SU-DHL-6 (cell line): ENCODE measurements around the gene SLC35F1.
"Not testable (repeated sequence)": the region's sequence is repeated elsewhere in the genome, so short reads cannot be mapped to it uniquely, and the experiment has no call there.

Experiments used
- H2AFZ ChIP-seq: fragments of 200-600 bp; sonication (generic); 2 replicates; pipeline ENCODE4 v1.6.1; 2014; ENCODE audit warnings: low read depth, mild to moderate bottlenecking, moderate library complexity, mixed read lengths, antibody characterized with exemption, low read length; ENCODE audit not compliant: severe bottlenecking
- H3F3A ChIP-seq: fragments of 200-600 bp; shearing (Covaris generic); 2 replicates; pipeline ENCODE4 v1.6.0; 2016; ENCODE audit warnings: antibody characterized with exemption, mild to moderate bottlenecking; ENCODE audit not compliant: insufficient read depth
- H3K27ac ChIP-seq: fragments of 200-600 bp; sonication (generic); 2 replicates; pipeline ENCODE4 v1.5.1; 2016; ENCODE audit warnings: low read depth, mild to moderate bottlenecking, low read length, moderate library complexity, mixed read lengths
- H3K27me3 ChIP-seq: fragments of 200-600 bp; sonication (generic), shearing (Covaris generic); 2 replicates; pipeline ENCODE4 v1.6.0; 2014; ENCODE audit warnings: mild to moderate bottlenecking, low read length
- H3K36me3 ChIP-seq: fragments of 200-600 bp; sonication (generic); 2 replicates; pipeline ENCODE4 v1.6.1; 2014; ENCODE audit warnings: mild to moderate bottlenecking, low read length, mixed read lengths
- H3K4me2 ChIP-seq: fragments of 300-600, 200-600 bp; shearing (Covaris generic), sonication (generic); 2 replicates; pipeline ENCODE4 v1.6.0; 2014; ENCODE audit warnings: low read length, low read depth, mild to moderate bottlenecking; ENCODE audit not compliant: poor library complexity, severe bottlenecking
- H3K4me3 ChIP-seq: fragments of 200-600 bp; sonication (generic); 2 replicates; pipeline ENCODE4 v1.5.1; 2014; ENCODE audit warnings: antibody characterized with exemption, low read length, mild to moderate bottlenecking, mixed read lengths; ENCODE audit not compliant: insufficient read depth, poor library complexity, severe bottlenecking
- H3K79me2 ChIP-seq: fragments of 200-600 bp; sonication (generic); 2 replicates; pipeline ENCODE4 v1.6.1; 2014; ENCODE audit warnings: mild to moderate bottlenecking, low read length, moderate library complexity; ENCODE audit not compliant: insufficient read depth
- H3K9ac ChIP-seq: fragments of 200-600 bp; sonication (generic); 2 replicates; pipeline ENCODE4 v1.7.0; 2014; ENCODE audit warnings: mild to moderate bottlenecking, low read length
- H3K9me2 ChIP-seq: fragments of 200-600 bp; sonication (generic); replicated peaks from 2 replicates; pipeline ENCODE4 v1.6.1; 2014; ENCODE audit warnings: low read length; ENCODE audit not compliant: insufficient read depth
- H3K9me3 ChIP-seq: fragments of 200-600 bp; sonication (generic); 2 replicates; pipeline ENCODE4 v1.6.1; 2014; ENCODE audit warnings: low read length, mixed read lengths; ENCODE audit not compliant: insufficient read depth
- H4K20me1 ChIP-seq: fragments of 200-600 bp; sonication (generic); 2 replicates; pipeline ENCODE4 v1.6.1; 2014; ENCODE audit warnings: low read depth, mild to moderate bottlenecking, antibody characterized with exemption, low read length, moderate library complexity, mixed read lengths
- EZH2phosphoT487 ChIP-seq: fragments of 200-600 bp; sonication (generic), shearing (Covaris generic); conservative IDR thresholded peaks from 2 replicates; pipeline ENCODE4 v1.6.1; 2018; ENCODE audit warnings: mild to moderate bottlenecking, antibody characterized with exemption, low read length, moderate library complexity, mixed read lengths
- TF ChIP-seq, protein P1 (sequence below): fragments of 200-600 bp; sonication (generic); IDR thresholded peaks from one replicate; pipeline ENCODE4 v1.5.1; 2017; ENCODE audit warnings: antibody characterized with exemption, mild to moderate bottlenecking, low read length, moderate library complexity; ENCODE audit not compliant: insufficient read depth, poor library complexity, severe bottlenecking

SLC35F1 gene

GRCh38 chr6:117906958-117907600 lies at the start of gene SLC35F1:
SLC35F1 (plus strand) TSS chr6:117907264.
- Histone ChIP-seq H3F3A (no peaks in the 10 kb centered on the region), H3K9me2 (no peaks in the 10 kb centered on the region), H3K27me3 (no peaks in the 10 kb centered on the region), H3K79me2 (no peaks in the 10 kb centered on the region), H3K9ac (no peak within 1 kb of the TSS), H3K4me3 (no peak within 1 kb of the TSS), H3K9me3 (no peaks in the 10 kb centered on the region), H3K36me3 (no peaks in the 10 kb centered on the region), H3K27ac (no peak within 1 kb of the TSS), H4K20me1 (no peaks in the 10 kb centered on the region), H2AFZ (no peak within 1 kb of the TSS), H3K4me2 (no peak within 1 kb of the TSS)
- TF ChIP-seq EZH2phosphoT487 = no peak
- TF ChIP-seq, protein P1, sequence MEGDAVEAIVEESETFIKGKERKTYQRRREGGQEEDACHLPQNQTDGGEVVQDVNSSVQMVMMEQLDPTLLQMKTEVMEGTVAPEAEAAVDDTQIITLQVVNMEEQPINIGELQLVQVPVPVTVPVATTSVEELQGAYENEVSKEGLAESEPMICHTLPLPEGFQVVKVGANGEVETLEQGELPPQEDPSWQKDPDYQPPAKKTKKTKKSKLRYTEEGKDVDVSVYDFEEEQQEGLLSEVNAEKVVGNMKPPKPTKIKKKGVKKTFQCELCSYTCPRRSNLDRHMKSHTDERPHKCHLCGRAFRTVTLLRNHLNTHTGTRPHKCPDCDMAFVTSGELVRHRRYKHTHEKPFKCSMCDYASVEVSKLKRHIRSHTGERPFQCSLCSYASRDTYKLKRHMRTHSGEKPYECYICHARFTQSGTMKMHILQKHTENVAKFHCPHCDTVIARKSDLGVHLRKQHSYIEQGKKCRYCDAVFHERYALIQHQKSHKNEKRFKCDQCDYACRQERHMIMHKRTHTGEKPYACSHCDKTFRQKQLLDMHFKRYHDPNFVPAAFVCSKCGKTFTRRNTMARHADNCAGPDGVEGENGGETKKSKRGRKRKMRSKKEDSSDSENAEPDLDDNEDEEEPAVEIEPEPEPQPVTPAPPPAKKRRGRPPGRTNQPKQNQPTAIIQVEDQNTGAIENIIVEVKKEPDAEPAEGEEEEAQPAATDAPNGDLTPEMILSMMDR = no peak

DNA sequence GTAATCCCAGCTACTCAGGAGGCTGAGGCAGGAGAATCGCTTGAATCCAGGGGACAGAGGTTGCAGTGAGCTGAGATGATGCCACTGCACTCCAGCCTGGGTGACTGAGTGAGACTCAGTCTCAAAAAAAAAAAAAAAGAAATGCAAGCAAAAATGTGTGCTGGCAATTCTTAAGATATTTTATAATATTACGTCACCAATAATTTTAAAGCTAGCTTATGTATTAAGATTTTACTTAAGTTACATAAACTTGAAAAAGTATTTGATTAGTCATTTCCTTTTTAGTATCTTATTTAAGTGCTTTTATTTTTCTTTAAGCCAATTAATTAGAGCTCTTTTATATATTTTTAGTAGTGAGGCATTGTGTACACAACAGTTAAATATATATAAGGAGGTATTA lies 48.5 kb upstream of the SLC35F1 start:
- not testable (repeated sequence) for H3K36me3 ChIP-seq, H2AFZ ChIP-seq, H4K20me1 ChIP-seq, H3K27ac ChIP-seq, H3K4me3 ChIP-seq, H3K9ac ChIP-seq, H3K9me3 ChIP-seq, H3F3A ChIP-seq, H3K79me2 ChIP-seq, H3K9me2 ChIP-seq, H3K4me2 ChIP-seq, H3K27me3 ChIP-seq

DNA sequence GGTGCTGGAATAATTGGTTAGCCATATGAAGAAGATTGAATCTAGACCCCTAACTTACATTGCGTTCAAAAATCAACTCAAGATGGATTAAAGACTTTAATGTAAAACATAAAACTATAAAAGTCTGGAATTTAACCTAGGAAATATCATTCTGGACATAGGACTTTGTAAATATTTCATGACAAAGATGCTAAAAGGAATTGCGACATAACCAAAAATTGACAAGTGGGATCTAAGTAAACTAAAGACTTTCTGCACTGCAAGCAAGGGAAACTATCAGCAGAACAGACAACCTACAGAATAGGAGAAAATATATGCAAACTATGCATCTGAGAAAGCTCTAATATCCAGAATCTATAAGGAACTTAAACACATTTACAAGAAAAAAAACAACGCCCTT lies 45.5 kb upstream of the SLC35F1 start:
- no peak overlapping the region for H3K4me2 ChIP-seq
- no peaks in the 10 kb centered on the region for H3F3A ChIP-seq
- no peaks in the 10 kb centered on the region for H4K20me1 ChIP-seq
- H3K9me3 ChIP-seq = no peaks in the 10 kb centered on the region
- H2AFZ ChIP-seq = no peak overlapping the region
- no peaks in the 10 kb centered on the region for H3K27me3 ChIP-seq
- no peak overlapping the region for H3K27ac ChIP-seq
- no peaks in the 10 kb centered on the region for H3K36me3 ChIP-seq
- H3K9me2 ChIP-seq = no peaks in the 10 kb centered on the region
- H3K79me2 ChIP-seq = no peaks in the 10 kb centered on the region
- no peak for TF ChIP-seq EZH2phosphoT487
- TF ChIP-seq, protein P1 = no peak
- no peak overlapping the region for H3K9ac ChIP-seq
- H3K4me3 ChIP-seq = no peak overlapping the region

- no peaks in the 10 kb centered on the region for H3K27me3 ChIP-seq
- H3K4me3 ChIP-seq = no peak overlapping the region
- H3K9ac ChIP-seq = no peak overlapping the region
- no peaks in the 10 kb centered on the region for H3K9me2 ChIP-seq
- no peaks in the 10 kb centered on the region for H3K36me3 ChIP-seq
- H3K9me3 ChIP-seq = no peaks in the 10 kb centered on the region
- H3F3A ChIP-seq = no peaks in the 10 kb centered on the region
- no peak overlapping the region for H3K4me2 ChIP-seq
- no peak overlapping the region for H2AFZ ChIP-seq
- no peaks in the 10 kb centered on the region for H4K20me1 ChIP-seq
- TF ChIP-seq EZH2phosphoT487 = no peak
- H3K27ac ChIP-seq = no peak overlapping the region
- no peaks in the 10 kb centered on the region for H3K79me2 ChIP-seq
These were observed 40.5 kb upstream of the SLC35F1 start for GRCh38 chr6:117866561-117866960.
